Epithelial cell of proximal tubule (primary cell): ENCODE data around the gene CALHM2. TPM values are rescaled to one million over a fixed set of nuclear protein-coding genes. Genes with fewer than 3 reads are reported as not detected.

Experiments
- DNase-seq: peaks from one replicate; pipeline ENCODE4 v3.0.0-alpha.2; 2011; ENCODE audit warnings: low read depth
- H3K4me3 ChIP-seq: 2 replicates; pipeline ENCODE4 v1.5.1; 2011; ENCODE audit warnings: low read depth, mild to moderate bottlenecking, low read length
- total RNA-seq: library from RNA; depleted of rRNA; stranded (reverse); fragments of >200 nt; gene quantifications from 2 replicates; pipeline ENCODE4 v1.2.3, GENCODE V29; 2015
- TF ChIP-seq, protein P1 (sequence below): conservative IDR thresholded peaks from 2 replicates; pipeline ENCODE4 v1.5.1; 2012; ENCODE audit warnings: low read depth, mild to moderate bottlenecking, low read length

CALHM2 gene
- 4.6 and 4.7 TPM in 2 replicates for total RNA-seq

DNA sequence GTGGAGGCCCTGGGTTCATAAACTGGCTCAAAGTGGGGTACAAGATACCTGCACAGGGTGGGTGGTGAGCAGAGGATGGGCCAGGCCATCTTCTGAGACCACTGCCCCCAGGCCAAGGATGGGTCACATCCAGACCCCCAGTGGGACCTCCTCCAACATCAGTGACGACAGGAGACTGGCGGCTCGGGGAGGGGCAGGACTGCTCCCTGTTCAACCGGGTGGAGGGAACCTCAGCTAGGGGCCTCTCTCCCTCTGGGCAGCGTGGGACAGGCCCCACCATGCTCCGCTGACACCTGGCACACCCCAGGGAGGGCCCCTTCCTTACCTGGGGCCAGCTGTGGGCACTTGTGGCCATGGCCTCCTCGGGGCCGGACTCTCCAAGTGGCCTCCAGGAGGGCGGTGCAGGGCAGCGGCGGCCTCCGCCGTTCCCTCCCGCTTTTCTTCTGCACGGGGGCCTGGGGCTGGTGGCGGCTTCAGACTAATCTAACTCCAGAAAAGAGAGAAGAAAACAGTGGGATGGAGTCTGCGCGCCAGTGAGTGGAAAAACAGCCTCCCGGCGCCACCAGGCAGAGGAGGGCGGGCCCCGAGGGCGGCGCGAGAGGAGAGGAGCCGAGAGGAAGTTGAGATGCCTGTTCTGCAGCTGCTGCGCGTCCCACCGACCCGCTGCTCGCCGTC, at the start of gene CALHM2:
Gene CALHM2, minus strand, starts transcription at position 540 of the 675 bp plus-strand sequence. CDS start 2,429 bp downstream, outside the sequence.
- TF ChIP-seq, protein P1, sequence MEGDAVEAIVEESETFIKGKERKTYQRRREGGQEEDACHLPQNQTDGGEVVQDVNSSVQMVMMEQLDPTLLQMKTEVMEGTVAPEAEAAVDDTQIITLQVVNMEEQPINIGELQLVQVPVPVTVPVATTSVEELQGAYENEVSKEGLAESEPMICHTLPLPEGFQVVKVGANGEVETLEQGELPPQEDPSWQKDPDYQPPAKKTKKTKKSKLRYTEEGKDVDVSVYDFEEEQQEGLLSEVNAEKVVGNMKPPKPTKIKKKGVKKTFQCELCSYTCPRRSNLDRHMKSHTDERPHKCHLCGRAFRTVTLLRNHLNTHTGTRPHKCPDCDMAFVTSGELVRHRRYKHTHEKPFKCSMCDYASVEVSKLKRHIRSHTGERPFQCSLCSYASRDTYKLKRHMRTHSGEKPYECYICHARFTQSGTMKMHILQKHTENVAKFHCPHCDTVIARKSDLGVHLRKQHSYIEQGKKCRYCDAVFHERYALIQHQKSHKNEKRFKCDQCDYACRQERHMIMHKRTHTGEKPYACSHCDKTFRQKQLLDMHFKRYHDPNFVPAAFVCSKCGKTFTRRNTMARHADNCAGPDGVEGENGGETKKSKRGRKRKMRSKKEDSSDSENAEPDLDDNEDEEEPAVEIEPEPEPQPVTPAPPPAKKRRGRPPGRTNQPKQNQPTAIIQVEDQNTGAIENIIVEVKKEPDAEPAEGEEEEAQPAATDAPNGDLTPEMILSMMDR, result no peak
- DNase-seq, result no peak
- peak within 1 kb of the TSS; percentile 39 for H3K4me3 ChIP-seq

DNA sequence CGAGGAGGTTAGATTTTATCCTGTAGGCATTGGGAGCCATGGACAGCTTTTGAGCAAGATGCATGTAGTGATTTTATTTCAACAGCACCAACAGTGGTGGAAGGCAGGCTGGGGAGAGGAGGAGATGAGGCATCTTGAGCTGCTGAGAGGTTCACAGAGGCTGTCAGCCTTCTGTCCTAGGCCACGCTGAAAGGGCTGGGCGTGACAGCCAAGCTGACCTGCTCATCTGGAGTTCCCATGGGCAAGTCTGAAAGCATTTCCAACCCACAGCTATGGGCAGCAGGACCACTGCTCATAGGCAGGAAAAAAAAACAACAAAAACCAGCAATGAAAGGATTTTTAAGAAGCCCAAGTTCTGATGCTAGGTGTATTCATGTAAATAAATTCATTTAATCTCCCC, 49.0 kb upstream of the CALHM2 start:
- TF ChIP-seq, protein P1, result no peak
- DNase-seq, result no peak
- no peak overlapping the region for H3K4me3 ChIP-seq

DNA sequence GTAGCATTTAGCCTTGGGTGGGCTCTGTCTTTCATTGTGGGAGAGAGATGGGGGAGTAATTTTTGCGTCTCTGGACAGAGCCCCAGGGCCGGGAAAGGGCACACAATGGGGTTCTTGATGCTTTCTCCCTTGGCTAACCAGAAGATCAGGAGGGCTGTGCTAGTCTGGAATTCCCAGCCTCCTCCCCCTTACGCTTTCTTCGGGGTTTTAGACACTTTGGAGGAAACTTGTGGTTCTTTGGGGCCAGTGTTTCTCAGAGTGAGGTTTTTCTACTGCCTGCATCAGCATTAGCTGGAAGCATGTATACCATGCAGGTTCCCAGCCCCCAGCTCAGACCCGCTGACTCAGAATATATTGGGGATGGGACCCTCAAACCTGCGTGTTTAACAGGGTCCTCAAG, 48.3 kb upstream of the CALHM2 start:
- no peak for DNase-seq
- TF ChIP-seq, protein P1, result no peak
- no peak overlapping the region for H3K4me3 ChIP-seq

GRCh38 chr10:103499881-103500280, 47.7 kb upstream of the CALHM2 start:
- TF ChIP-seq, protein P1, result no peak
- no peak for DNase-seq
- no peak overlapping the region for H3K4me3 ChIP-seq

- H3K4me3 ChIP-seq, result no peak overlapping the region
- TF ChIP-seq, protein P1, result no peak
- DNase-seq, result no peak
Measured at GRCh38 chr10:103498936-103499638, 46.9 kb upstream of the CALHM2 start.

GRCh38 chr10:103497161-103497915, 45.2 kb upstream of the CALHM2 start:
- no peak overlapping the region for H3K4me3 ChIP-seq
- TF ChIP-seq, protein P1, result no peak
- no peak for DNase-seq
